Astrocyte of the hippocampus (primary cell): ENCODE results near the gene PTHLH.

Experiments used
- DNase-seq: peaks from one replicate; pipeline ENCODE4 v3.0.0; 2011; ENCODE audit warnings: low read depth, low spot score

Gene PTHLH

GRCh38 chr12:27974735-27975221, 2.2 kb upstream of the PTHLH start:
- DNase-seq, result no peak

- no peak for DNase-seq
Measured at GRCh38 chr12:27973487-27973890, 956 bp upstream of the PTHLH start.

- no peak for DNase-seq
Measured at GRCh38 chr12:27971606-27972005, 927 bp downstream of the PTHLH start.

DNA sequence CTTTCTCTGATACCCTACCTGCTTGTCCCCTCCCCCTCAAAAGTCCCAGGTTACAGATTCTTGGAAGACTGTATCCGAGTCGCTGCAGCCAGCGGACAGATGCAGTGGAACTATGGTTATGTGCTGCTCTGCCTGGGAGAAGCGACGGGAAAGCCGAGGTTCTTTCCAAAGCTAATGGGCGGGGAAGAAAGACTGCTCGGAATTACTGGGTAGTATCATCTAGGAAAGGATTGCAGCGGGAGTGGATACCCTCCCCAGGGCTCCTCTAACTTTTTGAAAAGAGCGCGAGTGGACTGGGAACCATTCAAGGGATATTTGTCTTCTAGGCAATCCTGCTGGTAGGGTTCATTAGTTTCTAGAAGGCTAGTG, 1.4 kb downstream of the PTHLH start:
- peak; percentile 65 for DNase-seq

DNA sequence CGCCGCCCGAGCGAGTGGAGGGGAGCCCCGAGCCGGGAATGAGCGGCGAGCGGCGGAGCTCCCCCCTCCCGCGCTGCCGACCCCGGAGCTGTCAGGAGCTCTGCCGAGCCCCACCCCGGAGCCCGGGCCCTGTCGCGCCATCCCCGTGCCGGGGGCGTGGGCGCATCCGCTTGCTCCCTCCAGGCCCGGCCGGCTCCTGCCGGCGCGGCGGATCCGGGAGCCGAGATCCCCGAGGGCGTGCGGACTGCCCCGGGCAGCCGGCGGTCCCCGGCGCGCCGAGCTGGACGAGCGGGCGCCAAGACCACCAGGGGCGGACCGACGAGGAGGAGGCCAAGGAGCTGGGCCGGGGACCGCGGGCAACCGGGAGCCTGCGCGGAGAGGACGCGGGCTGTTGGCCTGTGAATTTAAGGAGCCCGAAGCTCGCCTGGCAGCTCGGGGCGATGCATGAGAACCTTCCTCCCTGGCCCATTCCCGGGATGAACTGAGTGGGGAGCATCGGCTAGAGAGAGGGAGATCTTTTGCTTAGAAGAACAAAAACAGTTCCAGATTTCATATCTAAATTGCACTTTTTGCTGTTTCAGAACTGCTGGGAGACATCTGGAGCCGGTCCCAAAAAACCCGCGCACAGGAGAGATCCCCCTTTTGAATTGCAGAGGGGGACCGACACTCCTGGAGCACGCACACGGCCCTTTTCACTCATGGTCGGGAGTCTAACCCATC, 2.0 kb downstream of the PTHLH start:
- peak; percentile 82 for DNase-seq

DNA sequence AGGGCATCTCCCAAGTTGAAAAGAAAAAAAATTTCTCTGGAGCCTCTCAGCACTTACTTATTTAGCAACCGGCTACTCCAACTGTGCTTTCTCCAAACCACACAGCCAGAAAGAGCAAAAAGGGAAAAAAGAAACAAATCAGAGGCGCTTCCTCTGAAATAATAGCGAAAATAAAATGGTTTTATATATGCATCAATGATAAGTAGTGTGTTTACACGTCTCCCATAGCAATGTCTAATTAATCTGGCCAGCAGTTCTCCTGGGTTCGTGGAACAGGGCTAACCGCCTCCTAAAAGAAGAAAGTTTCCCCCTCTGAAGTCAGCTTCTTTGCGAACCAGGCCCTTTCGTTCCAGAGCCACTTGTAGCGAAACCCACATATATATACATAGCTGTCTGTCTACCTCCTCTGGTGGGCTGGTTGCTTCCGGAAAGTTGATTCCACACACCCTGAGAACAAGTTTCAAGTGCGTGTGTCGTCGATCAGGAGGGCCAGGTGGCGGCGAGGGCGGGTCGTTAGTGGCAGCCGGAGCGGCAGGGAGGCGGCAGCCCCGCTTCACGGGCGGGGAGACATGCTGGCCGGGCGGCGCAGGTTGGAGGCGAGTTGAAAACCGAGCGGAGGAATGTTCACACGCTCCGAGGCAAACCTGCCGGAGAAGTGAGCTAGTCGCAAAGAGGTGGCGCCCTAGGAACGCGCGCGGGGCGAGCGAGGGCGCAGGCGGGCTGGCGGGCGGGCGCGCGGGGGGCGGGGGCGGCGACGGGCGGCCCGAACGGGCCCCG, 2.7 kb downstream of the PTHLH start:
- peak; percentile 95 for DNase-seq

DNA sequence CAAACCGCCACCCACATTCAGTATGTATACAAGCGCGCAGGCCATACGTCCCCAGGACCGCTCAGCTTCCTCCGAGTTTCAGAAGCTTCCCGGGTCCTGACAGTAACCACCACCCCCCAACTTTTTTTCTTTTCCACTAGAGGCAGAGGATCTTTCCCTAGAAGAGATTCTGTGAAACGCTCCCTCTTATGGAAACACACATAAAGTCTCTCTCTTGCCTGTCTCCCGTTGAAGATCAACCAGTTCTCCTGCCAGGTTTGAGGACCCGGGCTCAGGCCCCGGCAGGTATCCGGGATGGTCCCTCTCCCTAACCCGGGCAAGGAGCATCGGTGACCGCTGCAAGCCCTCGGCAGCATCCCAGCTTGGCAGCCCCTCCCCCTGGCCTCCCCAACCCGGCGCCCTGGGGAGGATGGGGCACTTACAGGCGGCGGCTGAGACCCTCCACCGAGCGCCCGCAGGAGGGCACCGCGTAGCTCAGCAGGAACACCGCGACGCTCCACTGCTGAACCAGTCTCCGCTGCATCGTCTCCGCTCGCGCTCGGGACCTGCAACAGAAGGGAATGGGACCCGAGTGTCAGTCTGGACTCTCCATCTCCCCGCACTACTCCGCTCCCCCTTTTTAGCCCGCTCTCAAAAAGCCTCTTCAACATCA, 3.4 kb downstream of the PTHLH start:
- DNase-seq, result peak; percentile 76

DNA sequence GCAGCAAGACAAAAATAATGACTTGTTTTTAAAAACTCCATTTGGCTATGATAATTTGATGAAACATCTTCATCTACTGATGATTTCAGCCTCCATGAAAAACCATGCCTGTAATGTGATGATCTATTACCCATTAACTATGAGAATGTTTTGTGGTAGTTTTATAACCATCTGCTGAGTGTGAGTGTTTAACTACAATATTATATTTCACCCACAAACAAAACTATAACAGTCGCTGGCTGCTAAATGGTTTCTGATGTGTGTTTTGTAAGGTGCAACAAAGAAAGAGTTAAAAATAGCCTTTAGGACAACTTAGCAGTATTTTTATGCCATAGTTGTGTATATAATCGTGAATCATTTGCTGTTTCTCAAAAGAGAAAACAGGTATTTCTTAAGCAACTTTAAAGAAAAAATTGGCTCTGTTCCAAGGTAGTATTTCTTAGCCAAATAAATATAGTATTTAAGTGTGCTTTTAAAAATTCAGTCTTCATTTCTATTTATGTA, 4.9 kb downstream of the PTHLH start:
- no peak for DNase-seq

- DNase-seq, result peak; percentile 93
Measured at GRCh38 chr12:27966870-27967269, 5.7 kb downstream of the PTHLH start.

GRCh38 chr12:27965966-27966365, 6.6 kb downstream of the PTHLH start:
- peak; percentile 65 for DNase-seq

GRCh38 chr12:27965411-27965810, 7.1 kb downstream of the PTHLH start:
- DNase-seq, result peak; percentile 79

DNA sequence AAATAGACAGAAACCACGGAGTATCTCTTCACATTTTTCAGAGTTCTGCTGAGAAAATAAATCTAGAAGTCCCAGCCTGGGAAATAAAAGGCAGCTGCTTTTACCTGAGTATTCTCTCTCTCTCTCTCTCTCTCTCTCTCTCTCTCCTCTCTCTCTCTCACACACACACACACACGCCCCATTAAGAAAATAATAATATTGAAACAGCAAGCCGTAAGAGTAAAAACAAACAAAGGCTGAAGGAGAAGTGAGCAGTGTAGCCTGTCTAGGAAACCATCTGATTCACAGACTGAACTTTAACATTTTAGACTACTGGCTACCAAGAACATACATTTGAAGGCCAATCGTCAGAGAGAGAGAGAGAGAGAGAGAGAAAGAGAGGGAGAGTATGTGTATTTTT, 8.4 kb downstream of the PTHLH start:
- DNase-seq, result no peak

DNA sequence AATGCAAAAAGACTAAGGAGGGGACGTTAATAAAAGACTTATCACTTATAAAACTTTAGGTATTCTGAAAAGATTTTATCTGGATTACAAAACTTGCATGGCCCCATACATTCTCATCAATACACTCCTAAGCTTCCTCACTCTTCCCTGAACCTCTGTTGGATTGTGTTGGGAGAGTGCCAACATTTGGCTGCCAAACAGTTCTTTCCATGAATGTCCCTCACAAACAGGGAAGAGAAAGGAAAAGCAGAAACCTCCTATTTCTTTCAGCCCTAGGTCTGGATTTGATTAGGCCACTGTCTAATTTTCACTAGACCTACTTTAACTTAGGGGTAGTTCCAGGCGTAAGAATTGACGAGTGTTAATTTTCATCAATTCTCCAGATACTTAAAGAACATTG, 11.7 kb downstream of the PTHLH start:
- peak; percentile 42 for DNase-seq

GRCh38 chr12:27958675-27959074, 13.9 kb downstream of the PTHLH start:
- no peak for DNase-seq

- no peak for DNase-seq
Measured at GRCh38 chr12:27957366-27957765, 15.2 kb downstream of the PTHLH start.

DNA sequence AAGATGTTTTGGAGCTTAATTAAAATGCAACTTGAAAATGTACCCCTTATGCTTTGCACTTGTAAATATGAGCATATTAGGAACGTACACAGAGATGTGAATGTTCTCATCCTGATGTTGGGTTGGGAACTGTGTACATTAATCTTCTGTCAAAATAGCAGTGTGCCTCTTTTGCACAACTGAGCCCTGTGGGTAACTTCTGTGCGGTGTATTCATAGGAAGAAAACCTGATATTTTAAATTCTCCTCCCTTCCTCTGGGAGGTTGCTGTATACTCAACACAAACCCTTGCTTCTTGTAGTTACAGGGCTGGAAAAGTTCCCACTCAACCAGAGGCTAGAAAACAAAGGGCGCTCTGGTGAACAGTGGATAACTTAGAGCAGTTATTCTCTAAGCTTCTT, 18.7 kb downstream of the PTHLH start:
- no peak for DNase-seq

DNA sequence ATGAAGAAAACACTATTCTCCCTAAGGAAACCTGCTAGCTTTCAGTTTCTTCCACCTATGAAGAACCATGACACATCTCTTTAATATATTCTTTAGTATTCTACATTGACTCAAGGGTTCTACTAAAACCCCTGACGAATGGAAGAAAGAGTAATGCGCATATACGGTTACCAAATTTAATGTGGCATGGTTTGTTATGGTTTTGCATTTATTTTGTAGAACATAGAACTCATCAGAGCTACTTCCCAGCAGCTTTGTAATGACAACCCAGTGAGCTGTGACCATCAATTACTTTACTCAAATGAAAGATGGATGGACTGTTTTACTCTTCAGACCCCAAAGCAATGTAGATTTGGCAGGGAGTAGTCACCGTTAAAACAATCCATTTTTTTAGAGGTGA, 19.2 kb downstream of the PTHLH start:
- DNase-seq, result no peak

DNA sequence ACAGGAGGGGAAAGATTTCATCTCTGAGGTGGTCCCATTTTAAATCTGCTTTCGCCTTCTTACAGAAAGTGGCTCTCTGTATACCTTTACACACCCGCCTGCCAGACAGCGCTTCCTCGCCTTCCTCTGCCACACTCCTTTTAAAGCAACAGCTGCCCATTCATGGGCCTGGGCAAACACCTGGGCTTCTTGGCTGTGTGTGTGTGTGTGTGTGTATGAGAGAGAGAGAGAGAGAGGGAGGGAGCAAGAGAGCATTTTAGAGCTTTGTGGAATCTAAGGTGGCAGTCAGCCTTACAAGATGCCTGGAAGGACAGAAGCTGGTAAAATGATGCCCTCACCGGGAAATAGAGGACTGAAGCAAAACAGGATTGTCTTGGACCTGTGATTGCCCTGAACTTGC, 20.0 kb downstream of the PTHLH start:
- no peak for DNase-seq

- DNase-seq, result no peak
Measured at GRCh38 chr12:27951898-27952297, 20.6 kb downstream of the PTHLH start.

DNA sequence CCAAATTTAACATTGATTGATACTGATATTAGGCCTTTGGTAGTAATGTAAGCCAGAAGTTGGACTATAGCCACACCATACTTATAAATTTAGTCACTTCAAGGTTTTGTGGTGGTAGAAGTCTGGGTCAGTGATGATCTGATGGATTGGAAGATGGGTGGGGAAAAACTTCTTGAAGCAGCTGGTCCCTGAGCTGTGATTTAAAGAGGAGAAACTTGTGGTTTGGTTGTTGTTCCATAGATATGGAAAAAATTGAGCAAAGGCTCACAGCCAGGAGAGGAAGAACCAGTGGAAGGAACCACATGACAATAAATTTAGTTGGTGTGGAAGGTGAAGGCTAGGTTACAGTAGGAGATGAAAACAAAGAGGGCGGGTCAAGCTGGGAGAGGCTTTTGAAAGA, 26.1 kb downstream of the PTHLH start:
- DNase-seq, result no peak

DNA sequence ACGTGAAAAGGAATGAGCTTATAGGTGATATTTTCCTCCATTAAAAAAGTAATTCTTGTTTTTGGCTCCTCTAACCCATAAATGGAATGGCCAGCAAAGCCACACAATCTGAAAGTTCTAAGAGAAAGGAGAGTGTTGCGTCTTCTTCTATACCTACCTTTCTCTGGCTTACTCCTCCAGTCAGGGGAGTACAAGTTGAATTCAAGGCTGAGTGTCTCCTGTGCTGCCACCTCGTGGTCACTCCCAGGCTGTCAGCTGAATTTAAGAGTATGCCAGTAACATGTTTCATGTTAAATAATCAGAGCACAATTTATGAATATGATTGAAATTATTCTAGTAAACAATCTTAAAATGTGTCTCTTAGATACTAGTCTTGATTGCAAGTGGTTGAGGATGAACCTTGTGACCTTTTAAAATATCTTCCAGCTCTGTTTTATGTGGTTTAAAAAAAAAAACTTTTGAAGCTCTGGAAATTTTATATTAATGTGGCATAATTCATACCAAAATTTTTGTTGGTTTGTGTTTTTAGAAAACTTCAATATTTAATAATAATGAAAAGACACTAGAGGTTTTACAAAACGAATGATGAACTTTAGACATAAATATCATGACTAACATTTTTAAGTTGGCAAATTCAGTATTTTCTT, 31.7 kb downstream of the PTHLH start:
- peak; percentile 84 for DNase-seq

DNA sequence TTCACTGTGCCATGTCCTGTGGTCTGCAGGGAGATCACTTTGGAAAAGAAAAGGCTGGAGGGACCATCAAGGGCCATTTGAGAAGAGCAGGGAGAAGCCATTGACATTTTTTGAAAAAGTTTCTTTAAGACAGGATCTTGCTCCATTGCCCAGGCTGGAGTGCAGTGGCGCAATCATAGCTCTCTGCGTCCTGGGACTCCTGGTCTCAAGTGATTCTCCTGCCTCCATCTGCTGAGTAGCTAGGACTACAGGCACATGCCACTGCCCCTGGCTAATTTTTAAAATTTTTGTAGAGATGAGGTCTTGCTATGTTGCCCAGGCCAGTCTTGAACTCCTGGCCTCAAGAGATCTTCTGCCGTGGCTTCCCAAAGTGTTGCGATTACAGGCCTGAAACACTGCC, 32.3 kb downstream of the PTHLH start:
- no peak for DNase-seq
